GM19239 (cell line): Measurements from ENCODE around the gene DYNC2H1.

Source experiments
- DNase-seq: peaks from one replicate; pipeline ENCODE4 v3.0.0; 2011; ENCODE audit warnings: low spot score; ENCODE audit not compliant: insufficient read length
- FAIRE-seq: peaks from 2 replicates; lab custom pipeline; 2011; peaks lifted over from hg19 to GRCh38; lab: Jason Lieb, UNC

The DYNC2H1 gene

GRCh38 chr11:103108933-103109817 lies at the start of gene DYNC2H1:
Gene DYNC2H1, plus strand, starts transcription at chr11:103109426. Its CDS starts 149 bp downstream, at chr11:103109575.
- DNase-seq (peak; percentile 75), FAIRE-seq (peak; percentile 92)

GRCh38 chr11:103061656-103062055 lies 47.6 kb upstream of the DYNC2H1 start:
- DNase-seq (no peak), FAIRE-seq (no peak)

- DNase-seq (no peak), FAIRE-seq (peak; percentile 76)
Observed at GRCh38 chr11:103067118-103067517, 42.1 kb upstream of the DYNC2H1 start.

GRCh38 chr11:103069367-103069766 lies 39.9 kb upstream of the DYNC2H1 start:
- DNase-seq (no peak), FAIRE-seq (no peak)

GRCh38 chr11:103070142-103070541 lies 39.1 kb upstream of the DYNC2H1 start:
- DNase-seq = no peak
- FAIRE-seq = no peak

- FAIRE-seq (no peak), DNase-seq (no peak)
Observed at GRCh38 chr11:103071008-103071407, 38.2 kb upstream of the DYNC2H1 start.

- no peak for FAIRE-seq
- DNase-seq = no peak
Observed at GRCh38 chr11:103076361-103076760, 32.9 kb upstream of the DYNC2H1 start.

- FAIRE-seq (no peak), DNase-seq (no peak)
Observed at GRCh38 chr11:103077554-103077953, 31.7 kb upstream of the DYNC2H1 start.

- DNase-seq = no peak
- FAIRE-seq = no peak
Observed at GRCh38 chr11:103078710-103079109, 30.5 kb upstream of the DYNC2H1 start.

- FAIRE-seq (no peak), DNase-seq (no peak)
Observed at GRCh38 chr11:103079833-103080232, 29.4 kb upstream of the DYNC2H1 start.

- FAIRE-seq (no peak), DNase-seq (no peak)
Observed at GRCh38 chr11:103085758-103086365, 23.4 kb upstream of the DYNC2H1 start.

GRCh38 chr11:103086461-103086860 lies 22.8 kb upstream of the DYNC2H1 start:
- FAIRE-seq = no peak
- no peak for DNase-seq

GRCh38 chr11:103091064-103091800 lies 18.0 kb upstream of the DYNC2H1 start:
- DNase-seq (peak; percentile 2), FAIRE-seq (peak; percentile 83)

- peak; percentile 95 for FAIRE-seq
- peak; percentile 87 for DNase-seq
Observed at GRCh38 chr11:103091801-103092524, 17.3 kb upstream of the DYNC2H1 start, which contains the start of gene DCUN1D5. Gene DCUN1D5, minus strand, starts transcription at chr11:103092160. Its CDS starts 288 bp downstream, at chr11:103091872.

- FAIRE-seq (no peak), DNase-seq (no peak)
Observed at GRCh38 chr11:103097279-103097678, 11.9 kb upstream of the DYNC2H1 start.

GRCh38 chr11:103109818-103110388 lies 677 bp downstream of the DYNC2H1 start:
- no peak for DNase-seq
- peak; percentile 64 for FAIRE-seq

- FAIRE-seq (no peak), DNase-seq (no peak)
Observed at GRCh38 chr11:103110391-103110790, 1.2 kb downstream of the DYNC2H1 start.

GRCh38 chr11:103111400-103111799 lies 2.2 kb downstream of the DYNC2H1 start:
- FAIRE-seq (no peak), DNase-seq (no peak)

GRCh38 chr11:103112364-103112763 lies 3.1 kb downstream of the DYNC2H1 start:
- FAIRE-seq = no peak

GRCh38 chr11:103114836-103115235 lies 5.6 kb downstream of the DYNC2H1 start:
- no peak for FAIRE-seq
- DNase-seq = no peak

More at GRCh38 chr11:103112364-103112763, 3.1 kb downstream of the DYNC2H1 start:
- DNase-seq = no peak
